Measurements from ENCODE around the gene TAF4. TPM values are rescaled to one million over a fixed set of nuclear protein-coding genes. Genes with fewer than 3 reads are reported as not detected.

Gene TAF4
- total RNA-seq, 1 experiment from 2014 or later = 21.0 TPM

DNA sequence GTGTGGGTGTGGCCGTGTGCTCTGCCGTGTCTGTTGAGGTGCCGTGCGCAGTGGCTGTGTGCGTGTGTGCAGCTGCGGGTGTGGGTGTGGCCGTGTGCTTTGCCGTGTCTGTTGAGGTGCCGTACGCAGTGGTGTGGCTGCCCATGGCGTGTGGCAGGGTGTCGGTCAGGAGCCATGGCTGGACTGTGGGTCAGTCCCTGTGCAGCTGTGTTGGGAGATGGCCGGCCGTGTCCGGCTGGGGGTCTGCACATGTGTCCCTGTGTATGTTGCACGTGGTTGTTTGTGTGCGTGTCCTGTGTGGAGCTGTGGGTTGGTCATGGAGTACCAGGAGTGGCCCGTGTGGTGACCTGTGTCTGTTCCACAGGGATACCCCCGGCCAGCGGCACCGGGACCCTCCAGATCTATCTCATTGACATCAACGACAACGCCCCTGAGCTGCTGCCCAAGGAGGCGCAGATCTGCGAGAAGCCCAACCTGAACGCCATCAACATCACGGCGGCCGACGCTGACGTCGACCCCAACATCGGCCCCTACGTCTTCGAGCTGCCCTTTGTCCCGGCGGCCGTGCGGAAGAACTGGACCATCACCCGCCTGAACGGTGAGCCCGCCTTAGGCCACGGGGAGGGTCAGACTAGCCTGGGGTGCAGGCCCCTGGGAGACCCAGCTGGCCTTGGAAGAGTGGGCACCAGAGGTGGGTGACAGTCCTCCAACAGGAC, 137.7 kb downstream of the TAF4 start:
- DNase-seq (ENCODE audit: low read depth, low spot score) (no peak), ATAC-seq (no peak)
- Histone ChIP-seq H3K27me3 (ENCODE audit: control insufficient read depth, insufficient read depth, low read length) (no peaks in the 10 kb centered on the region), H3K4me1 (ENCODE audit: control insufficient read depth, insufficient read depth, low read length) (no peaks in the 10 kb centered on the region), H3K27ac (ENCODE audit: low read length) (no peak overlapping the region), H3K36me3 (ENCODE audit: control insufficient read depth, insufficient read depth, low read length) (no peaks in the 10 kb centered on the region), H3K9me3 (ENCODE audit: control insufficient read depth, insufficient read depth, low read depth, low read length) (no peaks in the 10 kb centered on the region), H3K4me3 (ENCODE audit: low read depth in 2 of 2, low read length in 2 of 2) (no peak overlapping the region)
- ChIA-PET POLR2A (no interaction called here), CTCF (no interaction called here)
- no TSS peak for BruUV-seq (replicated peaks)
- intact Hi-C loops (cut with micrococcal nuclease; ENCODE audit: unreplicated experiment) (no loop called here), in situ Hi-C loops (cut with HindIII; ENCODE audit: low pct_unique_long_range_greater_than_20kb, low sequenced_read_pairs) (no loop called here)
- no peak for TF ChIP-seq SIN3A (IDR thresholded peaks at IDR 0.05; ENCODE audit: borderline replicate concordance, insufficient read depth, low read depth, low read length)
- TF ChIP-seq TCF7L2 (IDR thresholded peaks at IDR 0.05; ENCODE audit: low read depth, low read length) = no peak
- TF ChIP-seq POLR2AphosphoS5 (IDR thresholded peaks at IDR 0.05; ENCODE audit: low read depth, low read length) = no peak
- TF ChIP-seq, protein P1, sequence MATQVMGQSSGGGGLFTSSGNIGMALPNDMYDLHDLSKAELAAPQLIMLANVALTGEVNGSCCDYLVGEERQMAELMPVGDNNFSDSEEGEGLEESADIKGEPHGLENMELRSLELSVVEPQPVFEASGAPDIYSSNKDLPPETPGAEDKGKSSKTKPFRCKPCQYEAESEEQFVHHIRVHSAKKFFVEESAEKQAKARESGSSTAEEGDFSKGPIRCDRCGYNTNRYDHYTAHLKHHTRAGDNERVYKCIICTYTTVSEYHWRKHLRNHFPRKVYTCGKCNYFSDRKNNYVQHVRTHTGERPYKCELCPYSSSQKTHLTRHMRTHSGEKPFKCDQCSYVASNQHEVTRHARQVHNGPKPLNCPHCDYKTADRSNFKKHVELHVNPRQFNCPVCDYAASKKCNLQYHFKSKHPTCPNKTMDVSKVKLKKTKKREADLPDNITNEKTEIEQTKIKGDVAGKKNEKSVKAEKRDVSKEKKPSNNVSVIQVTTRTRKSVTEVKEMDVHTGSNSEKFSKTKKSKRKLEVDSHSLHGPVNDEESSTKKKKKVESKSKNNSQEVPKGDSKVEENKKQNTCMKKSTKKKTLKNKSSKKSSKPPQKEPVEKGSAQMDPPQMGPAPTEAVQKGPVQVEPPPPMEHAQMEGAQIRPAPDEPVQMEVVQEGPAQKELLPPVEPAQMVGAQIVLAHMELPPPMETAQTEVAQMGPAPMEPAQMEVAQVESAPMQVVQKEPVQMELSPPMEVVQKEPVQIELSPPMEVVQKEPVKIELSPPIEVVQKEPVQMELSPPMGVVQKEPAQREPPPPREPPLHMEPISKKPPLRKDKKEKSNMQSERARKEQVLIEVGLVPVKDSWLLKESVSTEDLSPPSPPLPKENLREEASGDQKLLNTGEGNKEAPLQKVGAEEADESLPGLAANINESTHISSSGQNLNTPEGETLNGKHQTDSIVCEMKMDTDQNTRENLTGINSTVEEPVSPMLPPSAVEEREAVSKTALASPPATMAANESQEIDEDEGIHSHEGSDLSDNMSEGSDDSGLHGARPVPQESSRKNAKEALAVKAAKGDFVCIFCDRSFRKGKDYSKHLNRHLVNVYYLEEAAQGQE (IDR thresholded peaks at IDR 0.05; ENCODE audit: insufficient read depth in 1 of 2, low read depth in 2 of 2, low read length in 1 of 2) = no peak
- no peak for TF ChIP-seq CTCF (IDR thresholded peaks at IDR 0.05)

- no TSS peak for BruUV-seq (replicated peaks)
- Histone ChIP-seq H3K9me3 (ENCODE audit: control insufficient read depth, insufficient read depth, low read depth, low read length) (no peaks in the 10 kb centered on the region), H3K27me3 (ENCODE audit: control insufficient read depth, insufficient read depth, low read length) (no peaks in the 10 kb centered on the region), H3K4me3 (ENCODE audit: low read depth in 2 of 2, low read length in 2 of 2) (no peak overlapping the region), H3K4me1 (ENCODE audit: control insufficient read depth, insufficient read depth, low read length) (no peaks in the 10 kb centered on the region), H3K27ac (ENCODE audit: low read length) (no peak overlapping the region), H3K36me3 (ENCODE audit: control insufficient read depth, insufficient read depth, low read length) (no peaks in the 10 kb centered on the region)
- ChIA-PET CTCF (no interaction called here), POLR2A (no interaction called here)
- intact Hi-C loops (cut with micrococcal nuclease; ENCODE audit: unreplicated experiment) (no loop called here), in situ Hi-C loops (cut with HindIII; ENCODE audit: low pct_unique_long_range_greater_than_20kb, low sequenced_read_pairs) (no loop called here)
- no peak for TF ChIP-seq CTCF (IDR thresholded peaks at IDR 0.05)
- TF ChIP-seq POLR2AphosphoS5 (IDR thresholded peaks at IDR 0.05; ENCODE audit: low read depth, low read length) = no peak
- TF ChIP-seq, protein P1 (IDR thresholded peaks at IDR 0.05; ENCODE audit: insufficient read depth in 1 of 2, low read depth in 2 of 2, low read length in 1 of 2) = no peak
- TF ChIP-seq SIN3A (IDR thresholded peaks at IDR 0.05; ENCODE audit: borderline replicate concordance, insufficient read depth, low read depth, low read length) = no peak
- no peak for TF ChIP-seq TCF7L2 (IDR thresholded peaks at IDR 0.05; ENCODE audit: low read depth, low read length)
- ATAC-seq (no peak), DNase-seq (ENCODE audit: low read depth, low spot score) (no peak)
Observed at GRCh38 chr20:61927193-61927825, 138.4 kb downstream of the TAF4 start.

All from Panc1 (cell line).